ENCODE measurements around the gene CXADR. TPM values are rescaled to one million over a fixed set of nuclear protein-coding genes. Genes with fewer than 3 reads are reported as not detected.
"Not testable (repeated sequence)": the region's sequence is repeated elsewhere in the genome, so short reads cannot be mapped to it uniquely, and the experiment has no call there.

CXADR gene
- total and polyA plus RNA-seq, 4 donors: 6.3 to 40.2 (median 18.8) TPM

DNA sequence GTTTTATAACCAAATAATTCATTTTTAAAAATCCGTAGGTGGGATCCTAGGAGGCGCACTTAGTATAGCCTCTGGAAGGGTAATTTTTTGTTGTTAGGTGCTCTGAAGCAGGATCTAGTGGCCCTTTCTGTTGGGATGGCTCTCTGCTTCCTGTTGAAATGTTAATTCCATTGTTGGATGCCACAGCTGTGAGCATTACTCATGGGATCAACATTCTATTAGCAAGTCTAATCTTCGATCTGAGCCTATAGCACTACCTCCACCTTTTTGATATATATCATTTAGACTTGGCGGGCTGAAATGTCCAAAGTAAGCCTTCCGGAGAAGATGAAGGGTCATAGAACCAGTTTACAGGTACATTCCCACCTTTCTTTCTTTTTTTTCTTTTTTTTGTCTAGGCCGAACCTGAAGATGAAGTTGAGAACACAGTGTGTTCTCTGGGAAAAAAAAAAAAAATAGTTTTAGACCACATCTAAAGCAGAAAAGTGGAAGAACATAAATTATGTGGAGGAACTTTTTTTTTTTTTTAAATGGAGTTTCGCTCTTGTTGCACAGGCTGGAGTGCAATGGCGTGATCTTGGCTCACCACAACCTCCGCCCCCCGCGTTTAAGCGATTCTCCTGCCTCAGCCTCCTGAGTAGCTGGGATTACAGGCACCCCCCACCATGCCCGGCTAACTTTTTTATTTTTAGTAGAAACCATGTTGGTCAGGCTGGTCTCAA lies 1.4 kb downstream of the CXADR start:
- Histone ChIP-seq H3K9me3 (ENCODE audit: control insufficient read depth in 4 of 4, insufficient read depth in 3 of 4, low read length in 3 of 4) (peaks cover 0 to 2% (median 0%) of the 10 kb centered on the region in 4 donors), H3K36me3 (ENCODE audit: control insufficient read depth in 4 of 4, insufficient read depth in 4 of 4, low read length in 4 of 4) (no peaks in the 10 kb centered on the region), H3K4me3 (no peak overlapping the region), H3K27me3 (ENCODE audit: control insufficient read depth in 3 of 3, insufficient read depth in 3 of 3, low read length in 2 of 3) (peaks cover 0 to 40% (median 21%) of the 10 kb centered on the region in 3 donors), H3K9ac (ENCODE audit: insufficient read depth in 1 of 2, low read length in 2 of 2) (peak overlapping the region in 1 of 2 donors; percentile 37), H3K4me1 (ENCODE audit: control insufficient read depth in 5 of 5, insufficient read depth in 5 of 5, low read length in 5 of 5) (peaks cover 0 to 12% (median 3%) of the 10 kb centered on the region in 5 donors), H3K27ac (ENCODE audit: low read depth in 1 of 2, low read length in 1 of 2) (peak overlapping the region in 1 of 2 donors; percentile 94)
- ATAC-seq (ENCODE audit: insufficient read depth, low FRiP score) (no peak), DNase-seq (peak in 1 of 3 donors; percentile 10)
- TF ChIP-seq, protein P1, sequence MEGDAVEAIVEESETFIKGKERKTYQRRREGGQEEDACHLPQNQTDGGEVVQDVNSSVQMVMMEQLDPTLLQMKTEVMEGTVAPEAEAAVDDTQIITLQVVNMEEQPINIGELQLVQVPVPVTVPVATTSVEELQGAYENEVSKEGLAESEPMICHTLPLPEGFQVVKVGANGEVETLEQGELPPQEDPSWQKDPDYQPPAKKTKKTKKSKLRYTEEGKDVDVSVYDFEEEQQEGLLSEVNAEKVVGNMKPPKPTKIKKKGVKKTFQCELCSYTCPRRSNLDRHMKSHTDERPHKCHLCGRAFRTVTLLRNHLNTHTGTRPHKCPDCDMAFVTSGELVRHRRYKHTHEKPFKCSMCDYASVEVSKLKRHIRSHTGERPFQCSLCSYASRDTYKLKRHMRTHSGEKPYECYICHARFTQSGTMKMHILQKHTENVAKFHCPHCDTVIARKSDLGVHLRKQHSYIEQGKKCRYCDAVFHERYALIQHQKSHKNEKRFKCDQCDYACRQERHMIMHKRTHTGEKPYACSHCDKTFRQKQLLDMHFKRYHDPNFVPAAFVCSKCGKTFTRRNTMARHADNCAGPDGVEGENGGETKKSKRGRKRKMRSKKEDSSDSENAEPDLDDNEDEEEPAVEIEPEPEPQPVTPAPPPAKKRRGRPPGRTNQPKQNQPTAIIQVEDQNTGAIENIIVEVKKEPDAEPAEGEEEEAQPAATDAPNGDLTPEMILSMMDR (IDR thresholded peaks at IDR 0.05; ENCODE audit: control extremely low read depth, extremely low read depth): no peak
- WGBS, 2 donors: 25 to 48% methylated on average over 13 of the region's 13 CpGs

DNA sequence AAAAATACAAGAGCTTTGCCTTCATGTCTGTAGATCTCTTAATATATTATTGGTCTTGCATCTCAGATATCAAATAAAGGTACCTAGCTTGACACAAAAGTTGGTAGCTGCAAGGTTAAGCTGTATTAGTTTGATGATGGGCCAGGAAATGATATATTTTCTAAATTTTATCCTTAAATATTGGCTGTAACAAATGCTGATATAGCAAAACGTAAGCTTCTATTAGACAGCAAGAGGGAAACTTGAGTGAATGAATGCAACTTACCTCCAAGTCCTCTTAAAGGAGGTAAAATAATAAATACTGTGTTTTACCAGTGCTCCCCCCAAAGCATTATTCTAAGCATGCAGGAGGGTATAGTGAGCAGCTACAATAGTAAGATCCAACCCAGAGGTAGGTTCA lies 4.2 kb downstream of the CXADR start:
- Histone ChIP-seq H3K4me1 (ENCODE audit: control insufficient read depth in 5 of 5, insufficient read depth in 5 of 5, low read length in 5 of 5) (peaks cover 0 to 24% (median 3%) of the 10 kb centered on the region in 5 donors), H3K27me3 (ENCODE audit: control insufficient read depth in 3 of 3, insufficient read depth in 3 of 3, low read length in 2 of 3) (peaks cover 0 to 22% (median 19%) of the 10 kb centered on the region in 3 donors)
- not testable (repeated sequence) for H3K4me3 ChIP-seq; H3K36me3 ChIP-seq (ENCODE audit: control insufficient read depth in 4 of 4, insufficient read depth in 4 of 4, low read length in 4 of 4); H3K9me3 ChIP-seq (ENCODE audit: control insufficient read depth in 4 of 4, insufficient read depth in 3 of 4, low read length in 3 of 4); ATAC-seq (ENCODE audit: insufficient read depth, low FRiP score); DNase-seq; H3K9ac ChIP-seq (ENCODE audit: insufficient read depth in 1 of 2, low read length in 2 of 2); H3K27ac ChIP-seq (ENCODE audit: low read depth in 1 of 2, low read length in 1 of 2)
- WGBS, 2 donors: 92 to 94% methylated on average over 1 of the region's 1 CpG

DNA sequence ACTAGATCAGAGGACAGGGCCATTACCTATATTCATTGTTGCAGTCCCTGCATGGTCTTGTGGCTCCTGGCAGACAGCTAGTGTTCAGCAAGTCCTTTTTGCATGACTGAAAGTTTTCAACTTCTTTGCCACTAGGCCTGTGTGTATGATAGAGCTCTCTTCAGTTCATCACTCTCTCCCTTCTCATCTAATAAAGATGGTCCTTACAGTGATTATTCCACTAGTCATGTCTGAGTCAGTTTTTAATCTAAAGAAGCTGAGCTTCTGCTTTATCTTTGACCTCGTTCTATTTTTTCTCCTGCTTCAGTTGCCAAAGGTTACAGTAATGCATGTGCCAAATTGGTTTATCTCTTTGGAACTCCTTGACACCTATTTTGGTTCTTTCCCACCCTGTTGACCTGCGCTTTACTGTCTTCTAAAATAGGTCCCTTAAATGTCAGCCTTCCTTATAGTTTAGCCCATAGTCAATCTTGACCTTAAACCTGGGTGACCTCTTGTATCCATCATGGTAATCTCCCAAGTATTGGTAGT lies 6.4 kb downstream of the CXADR start:
- Histone ChIP-seq H3K9ac (ENCODE audit: insufficient read depth in 1 of 2, low read length in 2 of 2) (no peak overlapping the region), H3K27ac (ENCODE audit: low read depth in 1 of 2, low read length in 1 of 2) (peak overlapping the region in 1 of 2 donors; percentile 41), H3K36me3 (ENCODE audit: control insufficient read depth in 4 of 4, insufficient read depth in 4 of 4, low read length in 4 of 4) (no peaks in the 10 kb centered on the region), H3K27me3 (ENCODE audit: control insufficient read depth in 3 of 3, insufficient read depth in 3 of 3, low read length in 2 of 3) (peaks cover 0 to 8% (median 7%) of the 10 kb centered on the region in 3 donors), H3K9me3 (ENCODE audit: control insufficient read depth in 4 of 4, insufficient read depth in 3 of 4, low read length in 3 of 4) (peaks cover 0 to 2% (median 0%) of the 10 kb centered on the region in 4 donors), H3K4me3 (no peak overlapping the region), H3K4me1 (ENCODE audit: control insufficient read depth in 5 of 5, insufficient read depth in 5 of 5, low read length in 5 of 5) (peaks cover 0 to 25% (median 2%) of the 10 kb centered on the region in 5 donors)
- no peak for ATAC-seq (ENCODE audit: insufficient read depth, low FRiP score)
- no peak for DNase-seq
- TF ChIP-seq, protein P1 (IDR thresholded peaks at IDR 0.05; ENCODE audit: control extremely low read depth, extremely low read depth): no peak
- 86 to 93% methylated on average over 2 of the region's 2 CpGs for WGBS, 2 donors

DNA sequence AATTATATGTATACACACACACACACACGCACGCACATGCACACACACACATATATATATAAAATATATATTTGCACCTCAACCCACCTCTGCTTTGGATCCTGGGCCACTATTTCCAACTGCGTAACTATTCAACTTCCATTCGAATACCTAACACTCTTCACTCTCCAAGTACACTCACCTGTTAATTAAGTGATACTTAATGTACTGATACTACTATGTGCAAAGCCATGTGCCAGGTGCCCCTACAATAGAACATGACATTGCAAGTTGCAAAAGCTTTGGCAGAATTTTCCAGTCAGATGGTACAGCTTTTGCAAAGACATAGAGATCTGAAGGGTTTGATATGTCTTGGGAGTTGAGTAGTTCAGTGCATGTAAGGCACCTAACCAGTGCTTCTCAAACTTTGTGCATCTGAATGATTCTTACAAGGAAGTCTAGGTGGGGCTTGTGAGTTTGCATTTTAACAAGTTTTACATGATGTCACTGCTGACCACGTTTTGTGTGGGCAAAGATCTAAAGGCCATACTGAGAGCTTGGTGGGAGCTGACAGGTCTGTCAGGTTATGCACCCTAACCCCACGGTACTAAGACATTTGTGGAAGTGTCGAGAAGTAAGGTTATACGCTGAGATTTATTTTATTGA lies 7.2 kb downstream of the CXADR start:
- DNase-seq (no peak), ATAC-seq (ENCODE audit: insufficient read depth, low FRiP score) (no peak)
- no peaks in the 10 kb centered on the region for H3K36me3 ChIP-seq (ENCODE audit: control insufficient read depth in 4 of 4, insufficient read depth in 4 of 4, low read length in 4 of 4)
- H3K27me3 ChIP-seq (ENCODE audit: control insufficient read depth in 3 of 3, insufficient read depth in 3 of 3, low read length in 2 of 3): peaks cover 0 to 6% (median 2%) of the 10 kb centered on the region in 3 donors
- no peak overlapping the region for H3K4me3 ChIP-seq
- 78 to 85% methylated on average over 8 of the region's 8 CpGs for WGBS, 2 donors
- H3K9ac ChIP-seq (ENCODE audit: insufficient read depth in 1 of 2, low read length in 2 of 2): no peak overlapping the region
- H3K9me3 ChIP-seq (ENCODE audit: control insufficient read depth in 4 of 4, insufficient read depth in 3 of 4, low read length in 3 of 4): peaks cover 0 to 2% (median 0%) of the 10 kb centered on the region in 4 donors
- TF ChIP-seq, protein P1 (IDR thresholded peaks at IDR 0.05; ENCODE audit: control extremely low read depth, extremely low read depth): no peak
- peaks cover 0 to 25% (median 2%) of the 10 kb centered on the region in 5 donors for H3K4me1 ChIP-seq (ENCODE audit: control insufficient read depth in 5 of 5, insufficient read depth in 5 of 5, low read length in 5 of 5)
- H3K27ac ChIP-seq (ENCODE audit: low read depth in 1 of 2, low read length in 1 of 2): peak overlapping the region in 1 of 2 donors; percentile 6
